HG02642 (cell line): Measurements from ENCODE around the gene CDK6.
"Not testable (repeated sequence)": the region's sequence is repeated elsewhere in the genome, so short reads cannot be mapped to it uniquely, and the experiment has no call there.

Source experiments
- ATAC-seq: cut with Tn5 transposase; IDR thresholded peaks from one replicate; pipeline ENCODE4 v1.9.1; 2021; ENCODE audit warnings: mild to moderate bottlenecking; ENCODE audit not compliant: unreplicated experiment, poor library complexity

CDK6 gene

DNA sequence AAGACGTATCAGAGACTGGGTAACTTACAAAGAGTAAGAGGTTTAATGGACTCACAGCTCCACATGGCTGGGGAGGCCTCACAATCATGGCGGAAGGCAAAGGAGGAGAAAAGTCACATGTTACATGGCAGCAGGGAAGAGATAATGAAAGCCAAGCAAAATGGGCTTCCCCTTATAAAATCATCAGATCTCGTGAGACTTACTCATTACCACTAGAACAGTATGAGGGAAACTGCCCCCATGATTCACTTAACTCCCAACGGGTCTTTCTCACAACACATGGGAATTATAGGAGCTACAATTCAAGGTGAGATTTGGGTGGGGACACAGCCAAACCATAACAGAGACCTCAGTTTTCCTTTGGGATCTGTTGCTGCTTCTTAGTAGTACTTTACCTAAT lies 92.2 kb downstream of the CDK6 start:
- not testable (repeated sequence) for ATAC-seq

DNA sequence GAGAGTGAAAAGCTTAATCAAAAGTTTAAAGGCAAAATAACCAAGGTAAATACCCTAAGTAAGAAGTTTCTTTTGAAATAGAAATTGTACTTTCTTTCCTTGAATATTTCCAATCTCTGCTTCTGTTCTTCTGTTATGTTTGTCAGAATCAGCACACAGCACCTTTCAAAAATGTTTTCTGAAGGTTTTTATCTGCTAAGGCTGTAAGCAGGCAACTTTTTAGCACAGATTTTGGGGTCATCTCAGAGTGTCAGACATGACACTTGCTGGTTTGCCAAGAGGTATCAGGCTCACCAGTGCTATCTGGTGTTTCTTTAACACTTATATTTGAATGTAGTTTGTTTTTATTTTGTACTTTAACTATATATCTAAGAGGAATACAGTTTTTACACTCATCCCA lies 94.2 kb downstream of the CDK6 start:
- no peak for ATAC-seq

DNA sequence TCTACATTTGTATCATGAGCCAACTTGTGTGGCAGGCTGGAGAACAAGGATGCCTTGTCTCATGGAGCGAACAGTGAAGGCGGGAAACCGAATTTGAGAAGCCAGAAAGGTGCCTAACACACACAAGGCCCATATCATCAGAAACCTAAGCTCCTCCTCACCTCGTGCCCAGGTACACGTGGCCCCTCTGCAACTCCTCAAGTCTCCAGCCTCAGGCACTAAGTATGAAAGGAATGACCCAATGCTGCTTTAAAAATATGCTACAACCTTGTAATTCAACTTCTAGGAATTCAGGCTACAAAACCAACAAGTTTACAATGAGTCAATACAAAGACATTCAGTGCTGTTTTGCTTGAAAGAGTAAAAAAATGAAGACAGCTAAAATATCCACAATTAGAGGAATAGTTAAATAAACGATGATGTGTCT lies 95.7 kb downstream of the CDK6 start:
- ATAC-seq: no peak

DNA sequence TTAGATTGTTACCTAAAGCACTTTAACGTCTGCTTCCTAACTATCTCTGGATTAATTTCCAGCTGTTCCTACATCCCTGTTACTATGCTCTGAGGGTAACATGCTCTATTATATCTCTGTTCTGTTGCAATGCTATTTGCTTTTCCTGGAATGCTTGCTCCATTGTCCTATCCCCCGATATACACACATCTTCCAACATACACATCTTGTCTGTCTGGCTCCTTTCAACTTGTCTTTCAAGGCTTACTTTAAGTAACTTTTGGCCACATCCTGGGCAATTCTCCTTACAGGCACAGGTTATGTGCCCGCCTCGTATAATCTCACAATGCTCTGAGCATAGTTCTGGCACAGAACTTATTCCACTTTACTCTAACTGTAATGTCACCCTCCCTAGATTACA lies 96.2 kb downstream of the CDK6 start:
- no peak for ATAC-seq

DNA sequence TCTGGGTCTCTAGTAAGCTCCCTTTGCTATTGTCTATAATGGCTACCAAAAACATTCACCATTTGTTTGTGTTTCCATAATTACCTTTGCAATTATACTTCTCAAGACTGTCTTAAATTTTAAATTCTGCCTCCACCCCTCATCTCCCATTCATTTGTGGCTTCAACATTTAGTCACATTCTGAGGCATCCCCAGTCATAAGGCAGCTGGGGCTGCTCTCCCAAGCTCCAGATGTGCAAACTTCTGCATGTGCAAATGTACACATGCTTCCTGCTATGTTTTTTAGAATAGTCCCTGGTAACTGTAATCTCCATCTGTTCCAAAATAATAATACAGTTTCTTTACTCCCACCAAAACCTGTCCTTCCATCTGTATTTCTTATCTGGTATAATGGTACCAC lies 97.3 kb downstream of the CDK6 start:
- no peak for ATAC-seq

DNA sequence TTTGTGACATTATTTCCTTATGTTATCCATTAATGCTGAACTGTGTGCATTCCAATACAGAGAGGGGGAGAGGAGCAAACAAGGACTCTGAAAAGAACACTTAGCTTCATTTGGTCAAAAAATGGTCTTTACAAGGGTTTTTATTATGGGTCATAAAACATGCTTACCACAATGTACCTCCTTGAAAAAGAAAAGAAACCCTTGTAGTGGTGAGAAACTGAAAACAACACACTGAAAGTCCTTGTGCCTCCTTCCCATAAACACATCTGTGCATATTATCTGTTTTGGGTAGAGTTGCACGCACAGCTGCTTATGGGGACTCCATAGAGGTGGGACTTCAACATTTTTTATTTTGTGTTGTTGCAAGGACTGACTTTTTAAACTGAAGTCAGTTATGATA lies 98.7 kb downstream of the CDK6 start:
- peak; percentile 92 for ATAC-seq

DNA sequence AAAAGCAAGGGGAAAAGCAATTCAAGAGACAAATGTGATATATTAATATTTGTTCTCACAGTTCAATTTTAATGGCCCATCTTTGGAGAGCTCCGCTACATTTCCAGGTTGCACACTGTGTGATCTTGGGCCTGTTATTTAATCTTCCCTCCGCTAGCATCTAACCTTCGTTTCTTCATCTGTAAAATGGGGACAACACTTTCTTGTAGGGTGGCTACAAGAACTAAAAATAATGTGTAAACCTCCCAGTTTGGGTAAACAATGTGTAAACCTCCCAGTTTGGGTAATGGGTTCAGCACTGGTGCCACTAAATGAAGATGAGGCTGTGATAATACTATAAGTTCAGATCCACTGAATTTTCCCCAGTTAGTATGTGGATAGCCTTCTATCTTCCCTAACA lies 99.5 kb downstream of the CDK6 start:
- ATAC-seq: no peak

DNA sequence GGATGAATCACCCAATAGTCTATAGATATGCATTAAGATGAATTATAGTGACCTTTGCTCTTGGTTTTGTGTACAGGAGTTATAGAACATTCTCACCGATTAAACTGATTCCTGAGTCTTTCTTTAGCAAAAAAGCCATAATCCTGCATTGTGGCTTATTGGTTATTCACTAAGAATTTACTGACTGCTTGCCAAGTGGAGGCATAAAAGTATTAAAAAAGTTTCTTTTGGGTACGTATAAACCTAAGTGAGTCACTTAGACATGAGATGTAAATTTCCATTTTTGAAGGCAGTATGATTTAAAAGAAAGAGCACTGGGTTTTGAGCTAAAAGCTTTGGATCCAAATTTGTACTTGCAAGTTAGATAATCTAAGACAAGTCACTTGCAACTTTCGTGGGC lies 100.7 kb downstream of the CDK6 start:
- no peak for ATAC-seq

DNA sequence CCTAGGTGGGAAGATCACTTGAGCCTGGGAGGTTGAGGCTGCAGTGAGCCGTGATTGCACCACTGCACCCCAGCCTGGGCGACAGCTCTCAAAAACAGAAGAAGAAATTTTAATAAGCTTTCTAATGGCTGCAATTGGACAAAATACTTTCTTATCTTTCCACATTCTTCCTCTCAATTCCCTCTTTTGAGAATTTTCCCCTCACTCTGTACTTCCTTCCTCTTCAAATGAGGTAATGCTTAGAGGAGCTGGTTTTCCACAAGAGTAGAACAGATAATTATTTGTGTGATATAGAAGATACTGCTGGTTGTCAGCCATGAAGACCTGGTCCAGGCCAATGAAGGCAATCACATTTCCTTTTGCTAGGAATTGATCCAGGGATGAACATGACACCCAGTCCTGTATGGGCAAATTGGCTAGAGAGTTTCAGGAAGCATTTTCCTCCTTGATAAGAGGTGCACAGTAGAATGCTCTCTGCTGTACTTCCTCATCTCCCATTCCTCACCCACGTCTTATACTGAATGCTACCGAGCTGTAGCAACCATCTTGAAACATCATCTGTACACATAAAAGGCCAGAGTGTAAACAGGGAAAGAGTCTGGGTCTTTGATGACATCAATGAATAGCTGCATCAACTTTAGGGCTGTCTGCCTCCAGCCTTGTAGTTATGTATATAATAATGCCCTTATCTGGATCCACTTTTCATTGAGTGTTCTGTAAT lies 103.9 kb downstream of the CDK6 start:
- no peak for ATAC-seq

DNA sequence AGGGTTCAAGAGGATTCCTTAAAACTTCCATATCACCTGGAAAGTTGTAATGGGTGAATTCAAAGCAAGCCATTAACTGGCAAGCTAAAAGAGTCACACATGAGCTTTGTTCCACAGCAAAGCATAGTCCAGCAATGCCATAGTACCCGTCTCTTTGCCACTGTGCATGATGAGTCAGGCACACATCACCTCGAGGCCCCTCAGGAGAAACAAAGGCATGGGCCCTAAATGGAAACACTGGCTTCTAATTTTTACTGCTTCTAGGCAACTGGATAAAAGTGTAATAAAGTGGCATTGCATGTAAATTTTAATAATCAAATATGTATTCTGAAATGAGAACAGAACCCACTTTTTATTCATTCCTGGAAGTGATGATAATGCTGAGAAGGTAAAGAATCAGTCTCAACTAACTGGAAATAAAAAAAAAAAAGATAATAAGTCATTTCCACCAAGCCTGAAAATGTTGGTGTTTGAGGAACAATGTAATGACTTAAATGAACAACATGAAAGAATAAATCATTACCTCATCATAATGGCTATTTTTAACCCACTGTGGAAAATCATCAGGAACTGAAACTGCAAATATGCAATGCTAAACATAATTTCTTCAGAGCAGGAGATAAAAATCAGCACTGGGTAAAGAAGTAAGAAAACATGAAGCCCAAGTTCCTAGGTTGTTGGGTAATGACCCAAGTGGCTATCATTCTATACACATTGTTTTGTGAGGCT lies 104.9 kb downstream of the CDK6 start:
- ATAC-seq: no peak

DNA sequence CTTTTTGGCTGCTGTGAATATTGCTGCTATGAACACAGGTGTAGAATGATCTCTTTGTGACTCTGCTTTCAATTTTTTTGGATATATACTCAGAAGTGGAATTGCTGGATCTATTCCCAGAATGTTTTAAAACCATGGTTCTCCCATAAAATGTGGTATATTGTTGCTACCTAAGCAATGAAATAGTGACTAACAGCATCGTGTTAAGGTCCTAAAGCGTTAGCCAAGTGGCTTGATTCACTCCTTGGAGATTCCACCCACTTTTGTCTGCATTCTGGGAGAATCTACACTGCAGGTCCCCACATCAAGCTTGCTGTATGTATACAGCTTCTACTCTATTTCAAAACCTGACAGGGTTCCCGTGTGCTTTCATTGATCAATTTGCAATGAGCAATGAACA lies 105.6 kb downstream of the CDK6 start:
- ATAC-seq: no peak

DNA sequence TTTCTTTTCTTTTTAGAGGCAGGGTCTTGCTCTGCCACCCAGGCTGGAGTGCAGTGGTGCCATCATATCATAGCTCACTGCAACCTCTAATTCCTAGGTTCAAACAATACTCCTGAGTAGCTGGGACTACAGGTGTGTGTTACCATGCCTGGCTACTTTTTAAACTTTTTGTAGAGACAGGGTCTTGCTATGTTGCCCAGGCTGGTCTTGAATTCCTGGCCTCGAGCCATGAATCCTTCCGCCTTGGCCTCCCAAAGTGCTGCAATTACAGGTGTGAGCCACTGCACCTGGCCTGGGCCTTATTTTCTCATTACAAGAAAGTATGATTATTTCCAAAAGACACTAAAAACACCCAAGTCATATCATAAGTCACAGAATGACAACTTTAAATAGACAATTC lies 106.6 kb downstream of the CDK6 start:
- ATAC-seq: no peak

DNA sequence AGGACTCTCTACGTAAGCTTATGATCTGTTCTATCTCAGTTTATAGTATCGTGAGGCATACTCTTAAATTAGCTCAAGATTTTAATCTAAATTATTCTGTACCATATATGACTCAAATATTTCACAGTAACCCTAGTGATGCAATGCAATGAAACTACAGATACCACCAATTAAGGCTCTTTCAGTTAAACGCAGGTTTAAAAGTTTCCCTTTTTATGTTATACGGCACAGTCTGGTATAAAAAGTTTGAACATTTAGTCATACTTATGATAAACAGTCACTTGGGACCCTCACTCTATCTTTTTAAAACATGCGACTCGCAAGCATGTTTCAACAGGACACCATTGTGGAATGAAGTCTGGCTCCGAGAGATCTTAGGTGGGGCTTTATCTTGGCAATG lies 107.2 kb downstream of the CDK6 start:
- ATAC-seq: no peak

DNA sequence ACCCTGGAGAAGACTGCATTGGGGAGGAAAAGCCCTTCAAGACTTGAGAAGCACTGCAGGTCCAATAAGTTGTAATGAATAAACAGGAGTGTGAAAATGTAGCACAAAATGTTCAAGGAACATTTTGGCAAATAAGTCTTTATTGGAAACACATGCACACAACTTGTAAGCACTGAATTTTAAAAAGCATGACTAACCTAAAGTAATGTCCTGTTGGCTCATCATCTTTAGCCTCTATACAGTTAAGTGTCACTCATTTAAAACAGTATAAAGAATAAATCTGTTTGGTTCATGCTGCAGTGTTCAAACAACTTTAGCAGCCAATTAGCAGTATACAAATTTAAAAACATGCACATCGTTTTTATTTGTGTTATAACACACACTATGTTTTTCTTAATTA lies 108.6 kb downstream of the CDK6 start:
- ATAC-seq: no peak

DNA sequence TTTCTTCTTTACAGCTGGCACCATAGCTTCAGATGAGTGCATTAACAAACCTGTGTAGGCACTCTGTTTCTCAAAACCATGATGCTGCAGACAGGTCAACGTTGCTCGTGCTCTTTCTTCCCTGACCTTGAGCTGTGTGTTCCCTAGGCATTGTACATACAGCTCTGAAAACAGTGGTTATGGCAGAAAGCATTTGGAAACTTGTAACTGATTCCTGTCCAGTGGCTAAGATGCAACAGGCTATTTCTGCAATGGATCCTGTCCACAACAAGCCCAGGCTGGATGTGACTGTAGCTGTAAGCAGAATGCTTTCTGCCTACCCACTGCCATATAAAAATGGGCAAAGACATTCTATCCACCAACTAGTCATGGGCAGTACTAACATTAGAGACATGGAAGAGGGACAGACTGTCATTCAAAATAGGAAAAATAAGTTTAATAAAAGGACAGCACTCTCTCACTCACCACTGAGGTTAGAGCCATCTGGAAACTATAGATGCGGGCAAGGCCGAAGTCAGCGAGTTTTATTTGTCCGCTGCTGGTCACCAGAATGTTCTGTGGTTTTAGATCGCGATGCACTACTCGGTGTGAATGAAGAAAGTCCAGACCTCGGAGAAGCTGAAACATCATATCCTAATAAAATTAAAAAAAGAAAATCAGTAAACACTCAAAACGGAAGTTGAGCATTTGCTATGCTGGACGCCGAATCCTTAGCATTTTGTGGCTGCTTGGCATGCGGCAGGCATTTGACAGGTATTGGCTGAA lies 111.0 kb downstream of the CDK6 start:
- no peak for ATAC-seq

DNA sequence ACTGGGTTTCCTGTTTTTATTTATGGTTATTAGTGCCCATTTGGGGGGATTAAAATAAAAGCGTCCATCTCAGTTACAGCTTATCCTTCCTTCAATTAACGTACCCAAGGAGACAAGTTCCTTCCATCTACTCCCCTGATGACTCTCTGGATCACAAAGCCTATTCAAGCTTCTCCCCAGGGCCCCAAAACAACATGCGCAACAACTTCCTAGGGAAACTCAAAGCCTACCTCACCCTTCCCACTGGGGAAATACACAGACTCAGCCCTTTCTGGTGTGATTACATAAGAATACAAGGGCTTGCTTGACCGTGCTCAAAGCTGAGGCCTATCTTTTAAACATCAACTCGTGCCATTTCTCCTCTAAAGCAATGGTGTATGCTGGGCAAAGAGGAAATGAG lies 112.4 kb downstream of the CDK6 start:
- ATAC-seq: no peak

DNA sequence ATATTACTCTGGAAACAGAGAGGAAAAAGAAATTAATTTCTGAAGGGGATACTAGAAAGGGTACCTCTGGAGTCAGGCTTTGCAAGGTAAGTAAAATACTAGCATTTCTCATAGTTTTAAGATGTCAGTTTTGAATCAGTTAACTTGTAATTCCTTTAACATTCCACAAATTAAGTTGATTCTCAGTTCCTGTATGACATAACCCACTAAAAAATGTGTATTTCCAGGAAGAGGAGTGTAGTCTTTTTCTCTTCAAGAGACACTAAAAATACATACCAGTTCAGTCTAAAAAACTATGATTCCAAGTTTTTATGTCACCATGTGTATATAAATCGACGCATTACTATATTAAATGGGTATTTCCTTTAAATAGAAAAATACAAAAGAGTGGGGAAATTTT lies 113.2 kb downstream of the CDK6 start:
- no peak for ATAC-seq

DNA sequence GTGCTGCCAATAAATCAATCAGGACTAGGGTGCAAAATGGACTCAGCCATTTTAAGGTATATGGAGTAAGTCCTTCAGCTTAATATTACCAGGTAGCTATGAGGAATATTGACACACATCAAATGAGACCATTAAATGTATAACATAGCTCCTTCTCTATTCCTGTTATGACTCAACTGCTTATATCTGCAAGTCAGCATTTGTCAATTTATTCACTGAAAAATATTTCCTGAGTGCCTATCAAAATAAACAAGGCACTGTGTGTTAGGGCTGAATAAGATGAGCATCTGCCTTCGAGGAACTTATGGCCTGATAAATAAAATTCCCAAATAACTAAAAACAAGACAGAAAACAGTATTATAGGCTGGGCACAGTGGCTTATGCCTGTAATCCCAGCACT lies 113.8 kb downstream of the CDK6 start:
- ATAC-seq: no peak

DNA sequence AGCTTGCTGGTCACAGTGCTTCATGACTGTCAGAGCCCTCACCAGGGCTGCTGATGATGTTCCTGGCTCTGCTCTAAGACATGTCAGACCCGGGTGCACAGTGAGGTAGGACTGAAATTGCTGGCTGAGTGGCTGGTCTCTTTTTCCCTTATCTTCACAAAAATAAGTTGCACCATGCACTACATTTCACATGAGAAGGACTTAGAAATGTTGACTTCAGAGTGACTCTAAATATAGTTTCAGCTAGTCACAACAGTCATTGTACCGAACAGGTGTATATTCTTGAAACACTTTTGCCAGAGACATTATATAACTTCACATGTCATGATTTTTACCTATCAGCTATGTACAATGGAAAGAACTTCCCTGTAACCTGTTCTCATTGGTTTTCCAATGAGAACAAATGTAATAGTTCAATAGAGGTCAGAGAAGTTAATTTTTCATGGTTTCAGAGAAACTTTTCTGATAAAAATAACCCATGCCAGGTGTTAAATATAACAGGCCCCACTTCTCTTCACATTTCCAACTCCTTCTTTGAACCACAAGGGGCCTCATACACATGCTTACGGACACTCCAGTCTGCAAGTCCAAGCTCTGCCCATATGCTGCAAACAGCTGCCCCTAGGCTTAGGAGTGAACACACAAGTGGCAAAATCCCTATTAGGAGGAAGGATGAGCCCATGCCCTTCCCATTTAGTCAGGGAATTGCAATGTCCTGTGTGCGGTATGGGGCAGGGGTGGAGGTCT lies 115.6 kb downstream of the CDK6 start:
- peak; percentile 76 for ATAC-seq

DNA sequence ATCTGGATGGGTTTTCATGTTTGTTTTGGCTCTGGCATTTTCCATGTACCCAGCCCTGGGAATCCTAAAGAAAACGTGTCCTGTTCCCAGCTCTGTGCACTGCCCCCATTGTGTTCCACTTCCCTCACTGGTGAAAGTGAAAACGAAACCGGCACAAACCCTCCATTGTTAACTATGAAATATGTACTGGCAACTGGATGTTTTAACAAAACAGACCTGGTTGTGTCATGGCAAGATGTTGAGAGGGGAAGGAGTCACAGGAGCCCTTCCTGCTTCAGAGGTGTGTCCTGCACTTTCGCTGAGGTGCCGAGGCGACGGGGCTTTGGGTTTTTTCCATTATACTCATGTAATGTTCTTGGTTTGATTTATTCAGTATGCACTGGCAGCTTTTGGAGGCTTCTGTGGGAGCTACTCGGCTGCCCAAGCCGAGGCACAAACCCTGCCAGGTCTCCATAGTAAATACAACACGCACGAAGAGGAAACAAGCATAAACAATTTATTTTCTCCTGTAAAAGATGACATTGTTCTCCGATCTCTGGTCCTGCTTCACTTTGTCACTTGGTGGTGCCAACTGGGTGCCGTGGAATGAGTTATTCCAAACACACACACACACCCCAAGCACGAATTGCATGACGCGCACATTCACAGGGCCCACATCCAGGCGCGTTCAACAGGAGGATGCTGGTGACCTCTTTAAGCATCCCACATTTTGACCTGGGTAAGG lies 118.2 kb downstream of the CDK6 start:
- ATAC-seq: peak; percentile 60
